ENCODE results near the gene NHLH1.

NHLH1 gene

GRCh38 chr1:160419150-160419837 lies 52.4 kb downstream of the NHLH1 start:
- Histone ChIP-seq H3K9me2 (replicated peaks; ENCODE audit: insufficient read depth, low read length) (no peaks in the 10 kb centered on the region), H2AFZ (ENCODE audit: low read length) (no peak overlapping the region), H3K79me2 (ENCODE audit: low read length) (no peaks in the 10 kb centered on the region), H3F3A (ENCODE audit: insufficient read depth, low read length) (no peaks in the 10 kb centered on the region), H4K20me1 (ENCODE audit: insufficient read depth, low read length) (no peaks in the 10 kb centered on the region), H3K27ac (ENCODE audit: low read length) (no peak overlapping the region), H3K27me3 (replicated peaks; ENCODE audit: insufficient read depth, low read length) (peaks cover 2% of the 10 kb centered on the region; the same call in 1 of the 2 replicates), H3K4me3 (ENCODE audit: low read length) (no peak overlapping the region), H3K4me1 (ENCODE audit: low read length) (no peaks in the 10 kb centered on the region), H3K4me2 (ENCODE audit: low read depth, low read length) (no peak overlapping the region), H3K36me3 (replicated peaks; ENCODE audit: insufficient read depth, low read length) (no peaks in the 10 kb centered on the region), H3K9me3 (replicated peaks; ENCODE audit: insufficient read depth, low read length) (no peaks in the 10 kb centered on the region), H3K9ac (ENCODE audit: low read length) (no peak overlapping the region)
- DNase-seq, result no peak
- TF ChIP-seq EZH2phosphoT487 (IDR thresholded peaks at IDR 0.05; ENCODE audit: low read length) (no peak), EZH2 (optimal IDR thresholded peaks at IDR 0.05; ENCODE audit: low read depth, low read length) (no peak)
- TF ChIP-seq, protein P1, sequence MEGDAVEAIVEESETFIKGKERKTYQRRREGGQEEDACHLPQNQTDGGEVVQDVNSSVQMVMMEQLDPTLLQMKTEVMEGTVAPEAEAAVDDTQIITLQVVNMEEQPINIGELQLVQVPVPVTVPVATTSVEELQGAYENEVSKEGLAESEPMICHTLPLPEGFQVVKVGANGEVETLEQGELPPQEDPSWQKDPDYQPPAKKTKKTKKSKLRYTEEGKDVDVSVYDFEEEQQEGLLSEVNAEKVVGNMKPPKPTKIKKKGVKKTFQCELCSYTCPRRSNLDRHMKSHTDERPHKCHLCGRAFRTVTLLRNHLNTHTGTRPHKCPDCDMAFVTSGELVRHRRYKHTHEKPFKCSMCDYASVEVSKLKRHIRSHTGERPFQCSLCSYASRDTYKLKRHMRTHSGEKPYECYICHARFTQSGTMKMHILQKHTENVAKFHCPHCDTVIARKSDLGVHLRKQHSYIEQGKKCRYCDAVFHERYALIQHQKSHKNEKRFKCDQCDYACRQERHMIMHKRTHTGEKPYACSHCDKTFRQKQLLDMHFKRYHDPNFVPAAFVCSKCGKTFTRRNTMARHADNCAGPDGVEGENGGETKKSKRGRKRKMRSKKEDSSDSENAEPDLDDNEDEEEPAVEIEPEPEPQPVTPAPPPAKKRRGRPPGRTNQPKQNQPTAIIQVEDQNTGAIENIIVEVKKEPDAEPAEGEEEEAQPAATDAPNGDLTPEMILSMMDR (IDR thresholded peaks at IDR 0.05; ENCODE audit: low read length), result no peak

DNA sequence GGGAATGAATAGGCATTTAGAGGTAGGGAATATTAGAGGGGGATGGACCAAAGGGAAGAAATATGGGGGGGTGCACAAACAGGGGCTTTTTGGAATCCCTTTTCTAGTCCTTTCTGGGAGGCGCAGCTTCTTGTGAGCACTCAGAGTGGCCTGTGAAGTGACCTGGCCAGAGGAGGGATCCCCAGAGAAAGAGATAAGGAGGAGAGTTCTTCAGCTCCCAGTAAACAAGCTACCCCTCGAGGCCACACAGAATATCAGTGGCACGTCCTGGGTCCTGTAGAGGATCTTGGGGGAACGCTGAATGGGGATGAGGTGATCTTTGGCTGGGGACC lies 52.9 kb downstream of the NHLH1 start:
- Histone ChIP-seq H3F3A (ENCODE audit: insufficient read depth, low read length) (no peaks in the 10 kb centered on the region), H3K36me3 (replicated peaks; ENCODE audit: insufficient read depth, low read length) (no peaks in the 10 kb centered on the region), H3K9me2 (replicated peaks; ENCODE audit: insufficient read depth, low read length) (no peaks in the 10 kb centered on the region), H3K27ac (ENCODE audit: low read length) (no peak overlapping the region), H3K4me3 (ENCODE audit: low read length) (no peak overlapping the region), H4K20me1 (ENCODE audit: insufficient read depth, low read length) (no peaks in the 10 kb centered on the region), H3K9ac (ENCODE audit: low read length) (no peak overlapping the region), H3K27me3 (replicated peaks; ENCODE audit: insufficient read depth, low read length) (peaks cover 2% of the 10 kb centered on the region; the same call in 1 of the 2 replicates), H2AFZ (ENCODE audit: low read length) (no peak overlapping the region), H3K79me2 (ENCODE audit: low read length) (no peaks in the 10 kb centered on the region), H3K9me3 (replicated peaks; ENCODE audit: insufficient read depth, low read length) (no peaks in the 10 kb centered on the region), H3K4me1 (ENCODE audit: low read length) (no peaks in the 10 kb centered on the region), H3K4me2 (ENCODE audit: low read depth, low read length) (no peak overlapping the region)
- TF ChIP-seq EZH2phosphoT487 (IDR thresholded peaks at IDR 0.05; ENCODE audit: low read length) (no peak), EZH2 (optimal IDR thresholded peaks at IDR 0.05; ENCODE audit: low read depth, low read length) (no peak)
- TF ChIP-seq, protein P1 (IDR thresholded peaks at IDR 0.05; ENCODE audit: low read length), result no peak
- DNase-seq, result no peak

GRCh38 chr1:160420881-160421842 lies 54.3 kb downstream of the NHLH1 start:
- Histone ChIP-seq H3K27ac (ENCODE audit: low read length) (no peak overlapping the region), H3K4me3 (ENCODE audit: low read length) (no peak overlapping the region), H3F3A (ENCODE audit: insufficient read depth, low read length) (no peaks in the 10 kb centered on the region), H3K9ac (ENCODE audit: low read length) (no peak overlapping the region), H3K9me3 (replicated peaks; ENCODE audit: insufficient read depth, low read length) (no peaks in the 10 kb centered on the region), H3K79me2 (ENCODE audit: low read length) (no peaks in the 10 kb centered on the region), H4K20me1 (ENCODE audit: insufficient read depth, low read length) (no peaks in the 10 kb centered on the region), H2AFZ (ENCODE audit: low read length) (no peak overlapping the region), H3K9me2 (replicated peaks; ENCODE audit: insufficient read depth, low read length) (no peaks in the 10 kb centered on the region), H3K4me2 (ENCODE audit: low read depth, low read length) (no peak overlapping the region), H3K36me3 (replicated peaks; ENCODE audit: insufficient read depth, low read length) (no peaks in the 10 kb centered on the region), H3K27me3 (replicated peaks; ENCODE audit: insufficient read depth, low read length) (peaks cover 2% of the 10 kb centered on the region; the same call in 1 of the 2 replicates), H3K4me1 (ENCODE audit: low read length) (no peaks in the 10 kb centered on the region)
- TF ChIP-seq, protein P1 (IDR thresholded peaks at IDR 0.05; ENCODE audit: low read length), result no peak
- TF ChIP-seq EZH2phosphoT487 (IDR thresholded peaks at IDR 0.05; ENCODE audit: low read length) (no peak), EZH2 (optimal IDR thresholded peaks at IDR 0.05; ENCODE audit: low read depth, low read length) (no peak)
- DNase-seq, result no peak
